ENCODE data around the gene AP1G2. TPM values are rescaled to one million over a fixed set of nuclear protein-coding genes. Genes with fewer than 3 reads are reported as not detected.

The AP1G2 gene
- total RNA-seq, 1 donor from 2014 or later: 262 TPM

DNA sequence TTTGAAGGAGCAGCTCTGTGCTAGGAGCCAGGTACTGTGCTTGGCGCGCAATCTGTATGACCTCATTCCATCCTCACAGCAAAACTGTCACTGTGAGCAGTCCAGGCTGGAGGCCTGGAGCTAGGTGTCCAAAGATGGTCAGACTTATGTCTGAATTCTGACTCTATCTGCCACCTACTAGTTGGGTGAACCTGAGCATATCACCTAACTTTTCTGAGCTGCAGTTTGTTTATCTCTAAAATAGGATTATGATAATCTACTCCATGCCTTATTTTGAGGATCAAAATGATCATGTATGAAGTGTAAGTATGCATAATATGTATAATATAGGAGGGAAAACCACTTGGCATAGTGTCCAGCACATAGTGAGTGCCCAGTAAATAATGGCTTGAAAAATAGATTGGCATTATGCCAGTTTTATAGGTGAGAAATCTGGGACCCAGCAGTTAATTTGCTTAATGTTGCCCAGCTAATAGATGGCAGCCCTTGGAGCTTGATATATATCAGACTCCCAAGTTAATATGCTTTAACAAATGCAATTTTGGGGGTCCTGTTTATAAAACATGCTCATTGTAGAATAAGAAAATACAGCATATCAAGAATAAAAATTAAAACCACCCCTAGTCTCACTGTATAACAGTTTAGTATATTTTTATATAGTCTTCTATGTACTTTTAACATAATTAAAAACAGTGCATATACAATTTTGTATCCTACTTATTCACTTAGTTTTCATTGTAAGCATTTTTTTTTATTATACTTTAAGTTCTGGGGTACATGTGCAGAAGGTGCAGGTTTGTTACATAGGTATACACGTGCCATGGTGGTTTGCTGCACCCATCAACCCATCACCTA is 15.5 kb upstream of the AP1G2 start:
- no peak overlapping the region for H3K27ac Mint-ChIP-seq
- H3K9me3 Mint-ChIP-seq (ENCODE audit: low read depth): peaks cover 3% of the 10 kb centered on the region
- H3K27me3 Mint-ChIP-seq: peaks cover 48% of the 10 kb centered on the region
- H3K4me3 Mint-ChIP-seq (ENCODE audit: low read depth): no peak overlapping the region
- H3K4me1 Mint-ChIP-seq (ENCODE audit: low read depth): no peaks in the 10 kb centered on the region
- DNase-seq (ENCODE audit: low spot score, unreplicated experiment): no peak
- TF ChIP-seq, protein P1, sequence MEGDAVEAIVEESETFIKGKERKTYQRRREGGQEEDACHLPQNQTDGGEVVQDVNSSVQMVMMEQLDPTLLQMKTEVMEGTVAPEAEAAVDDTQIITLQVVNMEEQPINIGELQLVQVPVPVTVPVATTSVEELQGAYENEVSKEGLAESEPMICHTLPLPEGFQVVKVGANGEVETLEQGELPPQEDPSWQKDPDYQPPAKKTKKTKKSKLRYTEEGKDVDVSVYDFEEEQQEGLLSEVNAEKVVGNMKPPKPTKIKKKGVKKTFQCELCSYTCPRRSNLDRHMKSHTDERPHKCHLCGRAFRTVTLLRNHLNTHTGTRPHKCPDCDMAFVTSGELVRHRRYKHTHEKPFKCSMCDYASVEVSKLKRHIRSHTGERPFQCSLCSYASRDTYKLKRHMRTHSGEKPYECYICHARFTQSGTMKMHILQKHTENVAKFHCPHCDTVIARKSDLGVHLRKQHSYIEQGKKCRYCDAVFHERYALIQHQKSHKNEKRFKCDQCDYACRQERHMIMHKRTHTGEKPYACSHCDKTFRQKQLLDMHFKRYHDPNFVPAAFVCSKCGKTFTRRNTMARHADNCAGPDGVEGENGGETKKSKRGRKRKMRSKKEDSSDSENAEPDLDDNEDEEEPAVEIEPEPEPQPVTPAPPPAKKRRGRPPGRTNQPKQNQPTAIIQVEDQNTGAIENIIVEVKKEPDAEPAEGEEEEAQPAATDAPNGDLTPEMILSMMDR (IDR thresholded peaks at IDR 0.05; ENCODE audit: unreplicated experiment): no peak
- no peaks in the 10 kb centered on the region for H3K36me3 Mint-ChIP-seq (ENCODE audit: insufficient read depth)

DNA sequence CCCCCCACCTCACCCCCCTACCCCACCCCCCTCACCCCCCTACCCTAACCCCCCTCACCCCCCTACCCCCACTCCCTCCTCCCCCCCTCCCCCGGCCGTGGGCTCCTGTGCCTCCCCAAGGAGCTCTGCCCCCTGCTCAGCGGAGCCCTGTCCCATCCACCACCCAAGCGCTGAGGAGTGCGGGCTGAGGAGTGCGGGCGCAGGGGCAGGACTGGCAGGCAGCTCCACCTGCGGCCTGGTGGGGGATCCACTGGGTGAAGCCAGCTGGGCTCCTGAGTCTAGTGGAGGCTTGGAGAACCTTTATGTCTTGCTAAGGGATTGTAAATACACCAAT is 13.3 kb upstream of the AP1G2 start:
- Mint-ChIP-seq H3K4me1 (ENCODE audit: low read depth) (peaks cover 2% of the 10 kb centered on the region), H3K4me3 (ENCODE audit: low read depth) (no peak overlapping the region), H3K27me3 (peaks cover 51% of the 10 kb centered on the region), H3K36me3 (ENCODE audit: insufficient read depth) (no peaks in the 10 kb centered on the region), H3K9me3 (ENCODE audit: low read depth) (peaks cover 3% of the 10 kb centered on the region), H3K27ac (no peak overlapping the region)
- TF ChIP-seq, protein P1 (IDR thresholded peaks at IDR 0.05; ENCODE audit: unreplicated experiment): no peak
- no peak for DNase-seq (ENCODE audit: low spot score, unreplicated experiment)

DNA sequence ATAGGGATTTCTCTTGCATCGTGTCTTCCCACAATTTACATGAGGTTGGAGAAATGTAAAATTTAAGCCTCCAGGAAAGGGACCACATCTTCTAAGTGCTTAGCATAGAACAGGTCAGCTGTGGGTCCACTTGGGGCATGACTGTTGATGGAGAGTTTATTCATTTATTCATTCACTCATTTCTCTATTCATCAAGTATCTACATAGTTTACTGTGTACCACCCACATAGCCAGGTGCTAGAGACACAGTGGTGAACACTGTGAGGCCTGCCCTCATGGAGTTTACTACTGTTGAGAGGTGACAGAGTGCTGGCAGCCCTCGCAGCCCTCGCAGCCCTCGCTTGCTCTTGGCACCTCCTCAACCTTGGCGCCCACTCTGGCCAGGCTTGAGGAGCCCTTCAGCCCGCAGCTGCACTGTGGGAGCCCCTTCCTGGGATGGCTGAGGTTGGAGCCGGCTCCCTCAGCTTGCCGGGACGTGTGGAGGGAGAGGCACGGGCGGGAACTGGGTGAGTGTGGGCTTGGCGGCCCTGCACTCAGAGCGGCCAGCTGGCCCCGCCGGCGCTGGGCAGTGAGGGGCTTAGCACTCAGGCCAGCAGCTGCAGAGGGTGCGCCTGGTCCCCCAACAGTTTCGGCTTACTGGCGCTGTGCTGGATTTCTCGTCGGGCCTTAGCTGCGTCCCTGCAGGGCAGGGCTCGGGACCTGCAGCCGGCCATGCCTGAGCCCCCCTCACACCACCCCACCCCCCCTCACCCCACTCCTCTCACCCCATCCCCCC is 12.7 kb upstream of the AP1G2 start:
- Mint-ChIP-seq H3K27ac (no peak overlapping the region), H3K9me3 (ENCODE audit: low read depth) (no peaks in the 10 kb centered on the region), H3K27me3 (peaks cover 51% of the 10 kb centered on the region), H3K4me1 (ENCODE audit: low read depth) (peaks cover 2% of the 10 kb centered on the region), H3K36me3 (ENCODE audit: insufficient read depth) (no peaks in the 10 kb centered on the region), H3K4me3 (ENCODE audit: low read depth) (no peak overlapping the region)
- TF ChIP-seq, protein P1 (IDR thresholded peaks at IDR 0.05; ENCODE audit: unreplicated experiment): no peak
- no peak for DNase-seq (ENCODE audit: low spot score, unreplicated experiment)

DNA sequence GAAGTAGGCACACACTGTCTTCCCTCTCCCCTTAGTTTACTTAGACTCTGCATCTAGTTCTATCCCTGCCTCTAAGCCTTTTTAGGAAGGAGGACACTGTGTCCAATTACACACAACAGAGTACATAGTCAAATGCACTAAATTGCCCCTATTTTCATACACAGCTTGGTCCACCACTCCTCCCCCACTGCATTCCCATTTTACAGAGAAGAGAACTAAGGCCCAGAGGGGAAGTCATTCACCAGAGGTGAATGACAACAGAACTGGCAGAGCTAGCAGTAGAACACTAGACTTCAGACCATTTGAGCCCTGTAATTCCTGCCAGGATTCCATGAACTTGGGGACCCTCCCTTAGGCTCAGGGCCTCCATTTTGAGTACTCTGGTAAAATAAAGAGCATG is 12.1 kb upstream of the AP1G2 start:
- DNase-seq (ENCODE audit: low spot score, unreplicated experiment): no peak
- TF ChIP-seq, protein P1 (IDR thresholded peaks at IDR 0.05; ENCODE audit: unreplicated experiment): no peak
- Mint-ChIP-seq H3K27me3 (peaks cover 57% of the 10 kb centered on the region), H3K27ac (no peak overlapping the region), H3K36me3 (ENCODE audit: insufficient read depth) (no peaks in the 10 kb centered on the region), H3K4me1 (ENCODE audit: low read depth) (peaks cover 2% of the 10 kb centered on the region), H3K4me3 (ENCODE audit: low read depth) (no peak overlapping the region), H3K9me3 (ENCODE audit: low read depth) (no peaks in the 10 kb centered on the region)

DNA sequence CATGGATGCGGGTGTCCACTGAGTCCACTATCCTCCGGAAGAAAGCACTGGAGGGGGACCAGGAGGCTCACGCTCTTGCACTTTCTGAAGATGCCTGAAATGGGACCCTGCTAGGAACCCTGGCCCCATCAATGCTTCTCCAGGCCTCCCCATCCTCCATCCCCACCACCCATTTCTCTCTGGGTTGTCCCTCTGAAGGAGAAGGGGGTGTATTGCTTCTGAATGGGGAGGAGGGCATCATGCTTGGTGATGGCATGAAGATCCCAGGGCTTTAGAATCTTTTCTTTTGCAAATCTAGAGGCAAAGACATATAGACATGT is 11.7 kb upstream of the AP1G2 start:
- no peaks in the 10 kb centered on the region for H3K36me3 Mint-ChIP-seq (ENCODE audit: insufficient read depth)
- TF ChIP-seq, protein P1 (IDR thresholded peaks at IDR 0.05; ENCODE audit: unreplicated experiment): no peak
- no peak for DNase-seq (ENCODE audit: low spot score, unreplicated experiment)
- H3K9me3 Mint-ChIP-seq (ENCODE audit: low read depth): no peaks in the 10 kb centered on the region
- H3K27me3 Mint-ChIP-seq: peaks cover 61% of the 10 kb centered on the region
- peaks cover 2% of the 10 kb centered on the region for H3K4me1 Mint-ChIP-seq (ENCODE audit: low read depth)
- H3K4me3 Mint-ChIP-seq (ENCODE audit: low read depth): no peak overlapping the region
- no peak overlapping the region for H3K27ac Mint-ChIP-seq
